Peyer's patch (tissue), 4 donors: ENCODE results near the gene C17orf75. TPM values are rescaled to one million over a fixed set of nuclear protein-coding genes. Genes with fewer than 3 reads are reported as not detected.

Source experiments
- DNase-seq, 3 donors: peaks; one replicate each; pipeline ENCODE4 v3.0.0-alpha.2; 2017 to 2019
- H3K27ac ChIP-seq, 4 donors: fragments of 200-600 bp; sonication (generic); one replicate each; pipeline ENCODE4 v1.5.1; 2016 to 2019
- H3K27me3 ChIP-seq, 2 donors: fragments of 200-600 bp; sonication (generic); one replicate each; pipeline ENCODE4 v1.5.1; 2019
- H3K36me3 ChIP-seq, 3 donors: fragments of 200-600 bp; sonication (generic); one replicate each; pipeline ENCODE4 v1.5.1; 2016 to 2019
- H3K4me1 ChIP-seq, 4 donors: fragments of 200-600 bp; sonication (generic); one replicate each; pipeline ENCODE4 v1.5.1; 2016 to 2019
- H3K4me3 ChIP-seq, 4 donors: fragments of 200-600 bp; sonication (generic); 1 replicate in 3 of 4; 2 replicates in 1 of 4; pipeline ENCODE4 v1.5.1; 2016 to 2019; ENCODE audit warnings: mild to moderate bottlenecking in 1 of 4
- H3K9me3 ChIP-seq, 4 donors: fragments of 200-600 bp; sonication (generic); one replicate each; pipeline ENCODE4 v1.5.1; 2016 to 2019; ENCODE audit warnings: mild to moderate bottlenecking in 1 of 4
- POLR2A ChIP-seq, 2 donors: fragments of 450-650 bp; IDR thresholded peaks; one replicate each; pipeline ENCODE4 v1.5.1; 2017; ENCODE audit warnings: antibody characterized with exemption in 2 of 2, mild to moderate bottlenecking in 2 of 2, moderate library complexity in 2 of 2
- total RNA-seq, 4 donors: library from RNA; depleted of rRNA; stranded (reverse); fragments of >200 nt; gene quantifications; one replicate each; pipeline ENCODE4 v1.1.0, GENCODE V29; 2016
- TF ChIP-seq, protein P1 (sequence below), 6 experiments: fragments of 450-650 bp in 4 of 6; fragments of 200-600 bp in 2 of 6; sonication (generic) in 1 of 6; IDR thresholded peaks; one replicate each; pipeline ENCODE4 v1.5.1; 2017 to 2019; ENCODE audit warnings: antibody characterized with exemption in 6 of 6, mild to moderate bottlenecking in 3 of 6, moderate library complexity in 1 of 6

C17orf75 gene
- total RNA-seq, 4 donors from 2014 or later, result 7.4 to 21.6 (median 14.3) TPM

DNA sequence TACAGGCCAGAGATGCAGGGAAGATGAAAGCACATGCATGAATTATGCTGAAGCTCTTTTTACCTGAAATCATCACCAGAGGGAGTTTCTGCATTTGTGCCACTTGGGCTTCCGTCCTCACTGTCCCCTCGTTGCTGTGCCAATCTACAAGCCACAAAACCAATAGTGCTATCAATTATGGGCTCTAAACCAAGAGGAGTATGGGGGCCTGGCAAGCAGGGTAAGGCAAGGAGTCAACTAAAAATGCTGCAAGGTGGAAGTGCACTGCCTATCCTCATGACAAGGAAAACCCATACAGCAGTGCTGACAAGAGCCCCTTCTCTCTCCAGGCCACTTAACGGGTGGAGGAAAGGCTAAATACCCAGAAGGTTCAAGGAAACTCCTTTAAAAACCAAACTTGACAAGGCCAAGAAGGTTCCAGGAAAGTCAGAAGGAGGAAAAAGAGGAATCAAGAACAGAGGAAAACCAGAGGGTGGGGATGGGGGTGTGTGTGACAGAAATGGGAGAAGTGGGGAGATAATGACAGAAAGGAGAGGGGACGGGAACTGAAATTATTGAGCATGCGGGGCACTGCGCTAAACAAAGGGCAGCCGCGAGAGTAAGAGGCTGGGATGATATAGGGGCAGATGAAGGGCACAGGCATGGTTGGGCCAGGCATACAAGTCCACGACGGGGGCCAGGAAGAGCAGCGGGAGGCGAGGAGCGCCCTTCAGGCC, 674 bp downstream of the C17orf75 start:
- peak in 2 of 3 donors; percentile 31 to 54 for DNase-seq

DNA sequence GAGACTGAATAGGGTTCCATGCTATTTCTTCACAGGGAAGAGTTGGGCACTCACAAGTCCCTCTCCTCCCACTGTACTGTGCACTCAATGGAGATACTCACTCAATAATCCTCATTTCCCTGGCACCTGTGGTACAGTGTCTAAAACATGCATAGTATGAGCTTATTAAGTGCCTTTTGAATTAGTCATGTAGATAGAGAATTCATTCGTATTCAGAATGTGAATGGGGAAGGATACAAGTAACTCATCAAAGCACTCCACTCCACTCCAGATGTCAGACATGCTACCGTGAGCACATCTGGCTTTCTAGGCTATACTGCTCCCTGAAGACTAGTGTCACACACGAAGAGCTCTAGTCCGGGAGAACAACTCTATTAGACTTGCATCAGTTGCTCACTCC, 6.3 kb downstream of the C17orf75 start:
- Histone ChIP-seq H3K27me3 (no peaks in the 10 kb centered on the region), H3K4me1 (no peaks in the 10 kb centered on the region), H3K9me3 (no peaks in the 10 kb centered on the region), H3K4me3 (no peak overlapping the region), H3K36me3 (peaks cover 0 to 47% (median 0%) of the 10 kb centered on the region in 3 donors), H3K27ac (no peak overlapping the region)
- no peak for DNase-seq
- TF ChIP-seq POLR2A (IDR thresholded peaks at IDR 0.05), result no peak
- TF ChIP-seq, protein P1, sequence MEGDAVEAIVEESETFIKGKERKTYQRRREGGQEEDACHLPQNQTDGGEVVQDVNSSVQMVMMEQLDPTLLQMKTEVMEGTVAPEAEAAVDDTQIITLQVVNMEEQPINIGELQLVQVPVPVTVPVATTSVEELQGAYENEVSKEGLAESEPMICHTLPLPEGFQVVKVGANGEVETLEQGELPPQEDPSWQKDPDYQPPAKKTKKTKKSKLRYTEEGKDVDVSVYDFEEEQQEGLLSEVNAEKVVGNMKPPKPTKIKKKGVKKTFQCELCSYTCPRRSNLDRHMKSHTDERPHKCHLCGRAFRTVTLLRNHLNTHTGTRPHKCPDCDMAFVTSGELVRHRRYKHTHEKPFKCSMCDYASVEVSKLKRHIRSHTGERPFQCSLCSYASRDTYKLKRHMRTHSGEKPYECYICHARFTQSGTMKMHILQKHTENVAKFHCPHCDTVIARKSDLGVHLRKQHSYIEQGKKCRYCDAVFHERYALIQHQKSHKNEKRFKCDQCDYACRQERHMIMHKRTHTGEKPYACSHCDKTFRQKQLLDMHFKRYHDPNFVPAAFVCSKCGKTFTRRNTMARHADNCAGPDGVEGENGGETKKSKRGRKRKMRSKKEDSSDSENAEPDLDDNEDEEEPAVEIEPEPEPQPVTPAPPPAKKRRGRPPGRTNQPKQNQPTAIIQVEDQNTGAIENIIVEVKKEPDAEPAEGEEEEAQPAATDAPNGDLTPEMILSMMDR (IDR thresholded peaks at IDR 0.05), result no peak

More for the DNA sequence above, 674 bp downstream of the C17orf75 start:
- Histone ChIP-seq H3K27me3 (no peaks in the 10 kb centered on the region), H3K4me1 (peaks cover 0 to 14% (median 0%) of the 10 kb centered on the region in 4 donors), H3K36me3 (peaks cover 0 to 29% (median 0%) of the 10 kb centered on the region in 3 donors), H3K4me3 (peak overlapping the region; percentile 56 to 84 (median 68)), H3K27ac (peak overlapping the region; percentile 60 to 85 (median 74)), H3K9me3 (no peaks in the 10 kb centered on the region)
- TF ChIP-seq, protein P1 (IDR thresholded peaks at IDR 0.05), result peak in 4 of 6 experiments; percentile 11 to 36 (median 33)
- TF ChIP-seq POLR2A (IDR thresholded peaks at IDR 0.05), result no peak

DNA sequence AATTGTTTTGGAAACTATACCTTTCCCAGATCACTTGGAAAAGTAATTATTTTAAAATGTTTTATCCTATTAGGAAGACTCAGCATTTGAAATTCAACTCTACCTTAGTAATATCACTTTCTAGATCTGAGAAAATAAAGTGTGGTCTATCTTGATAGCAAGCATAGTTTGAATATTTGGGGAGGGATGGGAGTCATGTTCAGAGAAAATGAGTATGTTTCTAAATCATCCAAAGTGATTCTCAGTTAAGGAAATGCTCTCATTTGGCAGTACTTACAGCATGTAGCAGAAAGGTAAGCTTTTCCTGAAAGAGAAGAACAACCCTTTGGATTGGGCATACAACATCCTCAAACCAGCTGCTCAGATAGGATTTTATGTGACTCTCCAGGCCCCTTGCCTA, 6.9 kb downstream of the C17orf75 start:
- no peak overlapping the region for H3K27ac ChIP-seq
- TF ChIP-seq, protein P1 (IDR thresholded peaks at IDR 0.05), result no peak
- TF ChIP-seq POLR2A (IDR thresholded peaks at IDR 0.05), result no peak
- no peak for DNase-seq
- no peaks in the 10 kb centered on the region for H3K27me3 ChIP-seq
- H3K9me3 ChIP-seq, result no peaks in the 10 kb centered on the region
- H3K4me1 ChIP-seq, result no peaks in the 10 kb centered on the region
- H3K4me3 ChIP-seq, result no peak overlapping the region
- peaks cover 0 to 47% (median 0%) of the 10 kb centered on the region in 3 donors for H3K36me3 ChIP-seq

DNA sequence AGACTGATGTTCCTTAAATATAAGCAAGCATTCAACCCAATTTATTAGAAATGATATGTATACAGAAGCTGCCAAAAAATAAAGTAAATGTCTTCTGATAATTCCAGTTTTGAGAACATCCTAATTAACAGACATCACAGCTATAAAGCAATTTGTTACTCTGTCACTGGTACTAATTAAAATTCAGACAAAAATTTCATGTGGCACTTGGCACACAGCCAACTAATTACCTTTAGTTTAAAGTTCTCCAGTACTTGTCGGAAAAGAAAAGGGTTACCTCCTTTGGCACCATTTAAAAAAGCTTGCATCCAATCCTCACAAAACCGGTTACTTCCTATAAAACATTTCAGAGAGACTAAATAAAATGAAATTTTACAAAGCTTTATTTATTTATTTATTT, 8.8 kb downstream of the C17orf75 start:
- H3K27me3 ChIP-seq, result no peaks in the 10 kb centered on the region
- TF ChIP-seq, protein P1 (IDR thresholded peaks at IDR 0.05), result no peak
- no peak for TF ChIP-seq POLR2A (IDR thresholded peaks at IDR 0.05)
- H3K9me3 ChIP-seq, result no peaks in the 10 kb centered on the region
- H3K36me3 ChIP-seq, result peaks cover 0 to 36% (median 0%) of the 10 kb centered on the region in 3 donors
- no peak overlapping the region for H3K27ac ChIP-seq
- DNase-seq, result no peak
- H3K4me3 ChIP-seq, result no peak overlapping the region
- H3K4me1 ChIP-seq, result no peaks in the 10 kb centered on the region

DNA sequence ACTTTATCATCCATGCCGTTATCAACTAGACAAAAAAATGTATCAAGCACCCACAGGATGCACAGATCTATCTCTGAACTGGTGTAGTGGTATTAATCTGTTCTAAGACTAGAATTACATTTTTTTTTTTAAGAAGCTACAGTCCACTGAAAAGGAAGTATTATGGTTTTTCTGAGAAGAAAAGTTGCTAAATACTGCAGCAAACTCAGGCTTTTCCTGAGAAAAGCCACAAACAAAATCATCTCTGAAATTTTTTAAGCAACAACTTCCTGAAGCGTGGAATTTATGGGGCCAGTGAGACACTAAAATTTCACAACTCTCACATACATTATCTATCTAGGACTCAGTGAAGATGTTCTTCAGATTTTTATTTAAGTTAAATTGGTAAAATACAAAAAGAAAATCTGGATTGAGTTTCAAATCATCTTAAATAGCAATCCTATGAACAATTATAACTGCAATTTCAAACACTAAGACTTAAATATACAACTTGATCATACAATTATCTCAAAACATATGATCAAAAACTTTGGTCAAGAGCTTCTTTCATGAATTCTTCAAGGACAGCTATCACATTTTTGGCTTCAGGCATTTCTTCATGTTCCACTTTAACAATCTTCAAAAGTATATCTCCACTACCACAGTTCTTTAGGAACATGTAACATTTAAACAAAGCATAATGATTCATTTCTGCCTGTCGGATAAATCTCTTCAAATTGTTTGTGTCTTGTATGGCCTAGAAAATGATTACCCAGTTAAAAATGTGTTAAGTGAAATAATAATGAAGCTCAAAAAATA, 10.5 kb downstream of the C17orf75 start:
- Histone ChIP-seq H3K4me3 (no peak overlapping the region), H3K9me3 (no peaks in the 10 kb centered on the region), H3K36me3 (peaks cover 0 to 19% (median 0%) of the 10 kb centered on the region in 3 donors), H3K4me1 (no peaks in the 10 kb centered on the region), H3K27ac (no peak overlapping the region), H3K27me3 (no peaks in the 10 kb centered on the region)
- TF ChIP-seq POLR2A (IDR thresholded peaks at IDR 0.05), result no peak
- TF ChIP-seq, protein P1 (IDR thresholded peaks at IDR 0.05), result no peak
- no peak for DNase-seq
